WI38 (cell line): ENCODE data around the gene BARHL1.

Experiments used
- H3K4me3 ChIP-seq: 2 replicates; pipeline ENCODE4 v1.5.1; 2011; ENCODE audit warnings: low read depth, mild to moderate bottlenecking, control low read depth, low read length
- TF ChIP-seq, protein P1 (sequence below): IDR thresholded peaks from 2 replicates; pipeline ENCODE4 v1.5.1; 2012; ENCODE audit warnings: low read depth, mild to moderate bottlenecking, control low read depth, low read length

The BARHL1 gene

DNA sequence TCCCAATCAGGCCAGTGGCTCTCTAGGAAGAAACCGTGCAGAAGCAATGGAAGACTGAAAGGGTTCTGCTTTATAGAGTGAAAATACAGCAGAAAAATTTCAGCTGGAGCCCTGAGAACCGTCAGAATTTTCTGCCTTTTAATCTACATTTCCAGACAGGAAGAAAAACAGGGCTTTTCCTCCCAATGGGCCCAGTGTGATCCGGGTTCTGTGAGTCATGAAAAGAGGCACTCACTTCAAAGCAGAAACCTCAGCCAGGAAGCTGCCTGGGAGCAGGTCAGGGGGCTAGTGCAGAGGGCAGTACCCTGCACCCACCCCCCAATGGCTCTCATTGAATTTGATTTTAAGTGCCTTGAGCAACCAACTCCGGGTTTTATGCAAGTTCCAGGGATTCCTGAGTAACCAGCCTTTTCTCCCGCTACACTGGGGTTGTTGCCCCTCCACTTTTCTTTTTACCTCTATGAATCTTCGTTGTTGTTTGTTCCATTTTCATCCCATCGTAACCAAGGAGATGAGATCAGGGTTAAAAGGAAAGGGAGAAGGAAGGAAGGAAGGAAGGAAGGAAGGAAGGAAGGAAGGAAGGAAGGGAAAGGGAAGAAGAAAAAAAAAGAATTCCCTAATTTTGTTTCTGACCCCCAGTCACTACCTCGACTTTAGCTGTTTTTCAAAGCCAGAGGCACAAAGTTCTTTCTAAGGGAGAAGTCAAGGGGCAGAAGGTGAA, 1.3 kb downstream of the BARHL1 start:
- no peak overlapping the region for H3K4me3 ChIP-seq
- TF ChIP-seq, protein P1, sequence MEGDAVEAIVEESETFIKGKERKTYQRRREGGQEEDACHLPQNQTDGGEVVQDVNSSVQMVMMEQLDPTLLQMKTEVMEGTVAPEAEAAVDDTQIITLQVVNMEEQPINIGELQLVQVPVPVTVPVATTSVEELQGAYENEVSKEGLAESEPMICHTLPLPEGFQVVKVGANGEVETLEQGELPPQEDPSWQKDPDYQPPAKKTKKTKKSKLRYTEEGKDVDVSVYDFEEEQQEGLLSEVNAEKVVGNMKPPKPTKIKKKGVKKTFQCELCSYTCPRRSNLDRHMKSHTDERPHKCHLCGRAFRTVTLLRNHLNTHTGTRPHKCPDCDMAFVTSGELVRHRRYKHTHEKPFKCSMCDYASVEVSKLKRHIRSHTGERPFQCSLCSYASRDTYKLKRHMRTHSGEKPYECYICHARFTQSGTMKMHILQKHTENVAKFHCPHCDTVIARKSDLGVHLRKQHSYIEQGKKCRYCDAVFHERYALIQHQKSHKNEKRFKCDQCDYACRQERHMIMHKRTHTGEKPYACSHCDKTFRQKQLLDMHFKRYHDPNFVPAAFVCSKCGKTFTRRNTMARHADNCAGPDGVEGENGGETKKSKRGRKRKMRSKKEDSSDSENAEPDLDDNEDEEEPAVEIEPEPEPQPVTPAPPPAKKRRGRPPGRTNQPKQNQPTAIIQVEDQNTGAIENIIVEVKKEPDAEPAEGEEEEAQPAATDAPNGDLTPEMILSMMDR: no peak

DNA sequence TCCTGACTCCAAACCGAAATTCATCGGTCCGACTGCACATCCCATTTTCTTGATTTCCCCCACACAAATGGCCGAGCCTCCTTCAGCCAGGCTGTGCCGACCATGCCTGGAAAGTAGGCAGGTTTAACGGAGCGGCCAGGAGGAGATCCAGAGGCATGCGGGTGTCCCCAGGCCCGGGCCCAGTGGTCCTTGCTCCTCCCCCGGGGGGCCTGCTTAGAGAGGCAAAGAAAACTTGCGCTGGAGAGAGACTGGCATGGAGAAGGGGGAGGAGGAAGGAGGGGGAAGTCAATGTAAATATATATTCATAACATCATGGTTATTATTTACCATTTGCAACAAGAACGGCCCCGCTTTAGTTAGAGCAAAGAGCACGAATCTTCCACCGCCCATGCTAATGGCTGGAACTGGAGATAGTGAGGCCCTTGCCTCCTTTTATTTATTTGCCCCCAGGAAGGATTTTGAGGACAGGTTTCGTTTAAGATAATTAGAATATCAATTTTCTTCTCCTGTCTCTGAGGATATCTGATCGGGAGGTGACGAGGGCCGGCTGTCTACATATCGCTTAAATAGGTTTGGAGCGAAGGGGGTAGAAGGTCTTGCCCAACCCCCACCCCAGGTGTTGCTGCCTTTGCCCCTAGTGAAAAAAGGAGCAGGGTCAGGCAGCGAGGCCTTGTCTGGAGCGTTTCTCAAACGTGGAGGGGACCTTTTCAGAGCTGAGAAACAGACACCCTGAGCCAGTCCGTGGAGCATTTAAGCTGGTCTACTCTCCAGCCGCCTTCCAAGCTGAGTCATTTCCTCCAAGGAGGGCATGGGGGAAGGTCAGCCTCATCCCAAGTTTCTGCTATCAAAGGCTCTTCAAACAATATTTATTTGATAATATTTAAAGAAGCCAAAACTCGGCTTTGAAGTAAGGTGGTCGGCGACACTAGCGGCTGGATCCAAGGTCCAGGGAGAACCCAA, 2.5 kb downstream of the BARHL1 start:
- no peak overlapping the region for H3K4me3 ChIP-seq
- TF ChIP-seq, protein P1: no peak

DNA sequence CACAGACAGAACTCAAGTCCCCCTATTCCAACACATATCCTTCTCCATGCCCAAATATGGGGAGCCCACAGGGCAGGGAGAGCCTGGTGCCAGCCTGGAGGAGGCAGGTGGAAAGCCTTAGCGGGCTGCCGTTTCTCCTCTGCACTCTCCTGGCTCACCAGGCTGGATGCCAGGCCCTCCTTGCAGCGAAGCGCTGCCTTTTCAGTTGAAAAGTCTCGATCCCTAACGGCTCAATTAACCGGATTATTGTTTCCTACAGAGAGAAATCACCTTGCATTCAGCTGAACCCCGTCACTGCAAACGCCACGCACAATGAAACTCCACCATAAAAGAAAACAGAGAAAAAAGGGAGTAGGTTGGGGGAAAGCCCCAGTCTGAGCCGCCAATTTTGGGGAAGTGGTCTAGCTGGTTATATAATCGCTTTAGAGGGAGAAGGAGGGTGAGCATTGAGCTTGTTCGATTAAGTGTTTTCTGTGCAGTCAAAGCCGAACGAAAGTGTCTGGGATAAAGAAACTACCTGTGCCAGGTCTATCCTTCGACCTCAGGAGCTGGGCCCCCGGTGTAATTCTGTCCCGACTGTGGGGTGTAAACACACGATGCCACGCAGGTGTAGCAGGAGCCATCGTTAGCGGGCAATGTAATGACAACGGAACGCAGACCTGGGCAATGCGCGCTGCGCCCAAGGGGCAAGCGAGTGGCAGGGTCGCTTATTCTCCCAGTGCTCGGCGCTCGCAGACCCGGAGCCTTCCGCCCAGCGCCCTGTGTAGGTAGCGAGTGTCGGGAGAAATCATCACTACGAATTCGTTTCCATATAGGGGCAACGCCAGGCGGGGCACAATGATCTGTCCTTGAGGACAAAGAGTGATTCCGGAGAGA, 3.8 kb downstream of the BARHL1 start:
- TF ChIP-seq, protein P1: no peak
- no peak overlapping the region for H3K4me3 ChIP-seq

DNA sequence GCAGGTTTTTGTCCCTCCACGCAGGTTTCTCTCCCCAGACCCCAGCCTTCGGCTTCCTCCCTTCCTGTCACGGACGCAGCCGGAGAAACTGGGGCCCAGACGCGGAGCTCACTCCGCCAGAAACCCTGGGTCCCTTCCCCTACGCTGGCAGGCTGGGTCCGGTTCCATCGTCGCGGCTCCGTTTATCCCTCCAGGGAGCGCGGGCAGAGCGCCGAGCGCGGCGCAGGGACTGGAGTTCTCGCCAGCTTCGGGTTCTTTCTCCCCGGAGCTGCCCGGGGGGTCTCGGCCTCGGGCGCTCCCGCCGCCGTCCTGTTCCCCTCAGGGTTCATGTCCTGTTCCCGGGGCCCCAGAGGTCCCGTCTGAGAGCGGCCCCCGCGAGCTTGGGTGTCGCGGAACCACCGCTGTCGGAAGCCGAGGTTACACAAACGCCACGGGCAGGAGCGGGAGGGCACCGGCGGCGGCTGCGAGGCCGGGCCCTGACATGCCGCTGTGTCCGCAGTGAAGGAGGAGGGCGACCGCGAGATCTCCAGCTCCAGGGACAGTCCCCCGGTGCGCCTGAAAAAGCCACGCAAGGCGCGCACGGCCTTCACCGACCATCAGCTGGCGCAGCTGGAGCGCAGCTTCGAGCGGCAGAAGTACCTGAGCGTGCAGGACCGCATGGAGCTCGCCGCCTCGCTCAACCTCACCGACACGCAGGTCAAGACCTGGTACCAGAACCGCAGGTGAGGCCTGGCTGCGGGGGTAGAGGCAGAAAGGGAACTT, 4.6 kb downstream of the BARHL1 start:
- TF ChIP-seq, protein P1: no peak

DNA sequence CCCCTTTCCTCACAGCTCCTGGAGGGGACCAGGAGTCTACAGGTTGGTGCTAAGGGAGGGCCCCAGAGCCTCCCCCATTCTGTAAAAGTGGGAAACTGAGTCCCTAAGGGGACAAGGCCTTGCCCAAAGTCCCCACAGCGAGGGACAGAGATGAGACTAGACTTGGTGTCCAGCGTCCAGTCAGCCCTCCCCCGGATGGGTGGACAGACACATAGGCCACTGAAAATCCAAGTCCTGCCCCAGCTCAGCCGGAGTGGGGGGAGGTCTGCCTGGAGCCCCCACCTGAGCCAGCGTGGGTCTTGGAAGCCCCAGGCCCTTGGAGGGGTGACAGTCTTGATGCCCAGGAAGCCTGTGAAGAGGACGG, 5.2 kb downstream of the BARHL1 start:
- H3K4me3 ChIP-seq: no peak overlapping the region
- TF ChIP-seq, protein P1: no peak

More for the DNA sequence above, 4.6 kb downstream of the BARHL1 start:
- no peak overlapping the region for H3K4me3 ChIP-seq

DNA sequence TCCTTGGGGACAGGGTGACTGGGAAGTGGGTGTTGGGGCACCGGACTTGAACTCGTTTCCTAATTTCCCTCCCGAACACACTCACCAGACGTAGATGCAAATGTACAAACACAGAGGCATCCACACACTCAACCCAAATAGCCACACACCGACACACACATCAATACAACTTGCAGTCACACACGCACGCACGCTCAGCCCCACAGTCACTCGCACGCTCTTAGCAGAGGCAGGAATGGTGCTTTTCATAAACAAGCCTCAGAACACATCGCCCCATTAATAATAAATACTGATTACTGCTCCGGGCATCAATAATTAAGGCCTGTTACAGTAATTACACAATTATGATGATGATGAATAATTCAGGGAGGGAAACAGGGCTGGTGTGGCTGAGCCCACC, 5.7 kb downstream of the BARHL1 start:
- no peak overlapping the region for H3K4me3 ChIP-seq
- TF ChIP-seq, protein P1: no peak
